ENCODE results near the gene ITPKB.

The ITPKB gene

GRCh38 chr1:226733304-226733703 is 5.8 kb downstream of the ITPKB start:
- H3K4me1 Mint-ChIP-seq, result peaks cover 18% of the 10 kb centered on the region
- H3K36me3 Mint-ChIP-seq (ENCODE audit: low read depth), result peaks cover 35% of the 10 kb centered on the region
- TF ChIP-seq CTCF (IDR thresholded peaks at IDR 0.05; ENCODE audit: unreplicated experiment in 3 of 3), result no peak
- peak overlapping the region in 1 of 3 experiments; percentile 7 for H3K4me3 Mint-ChIP-seq
- H3K27me3 Mint-ChIP-seq (ENCODE audit: low read depth), result peaks cover 9% of the 10 kb centered on the region
- no peaks in the 10 kb centered on the region for H3K9me3 Mint-ChIP-seq
- H3K27ac Mint-ChIP-seq, result peak overlapping the region in 2 of 3 experiments; percentile 1 to 71

- no peaks in the 10 kb centered on the region for H3K9me3 Mint-ChIP-seq
- peaks cover 6% of the 10 kb centered on the region for H3K27me3 Mint-ChIP-seq (ENCODE audit: low read depth)
- peak overlapping the region in 2 of 3 experiments; percentile 1 to 71 for H3K27ac Mint-ChIP-seq
- peaks cover 35% of the 10 kb centered on the region for H3K36me3 Mint-ChIP-seq (ENCODE audit: low read depth)
- peak overlapping the region; percentile 9 to 46 (median 12) for H3K4me3 Mint-ChIP-seq
- no peak for TF ChIP-seq CTCF (IDR thresholded peaks at IDR 0.05; ENCODE audit: unreplicated experiment in 3 of 3)
- peaks cover 18% of the 10 kb centered on the region for H3K4me1 Mint-ChIP-seq
Measured at GRCh38 chr1:226732856-226733291, 6.2 kb downstream of the ITPKB start.

GRCh38 chr1:226731257-226731893 is 7.7 kb downstream of the ITPKB start:
- Mint-ChIP-seq H3K9me3 (no peaks in the 10 kb centered on the region), H3K27ac (peak overlapping the region in 1 of 3 experiments; percentile 48)

GRCh38 chr1:226730836-226731235 is 8.2 kb downstream of the ITPKB start:
- H3K4me1 Mint-ChIP-seq, result peaks cover 27% of the 10 kb centered on the region
- H3K27ac Mint-ChIP-seq, result no peak overlapping the region
- no peaks in the 10 kb centered on the region for H3K9me3 Mint-ChIP-seq

More at GRCh38 chr1:226731257-226731893, 7.7 kb downstream of the ITPKB start:
- H3K27me3 Mint-ChIP-seq (ENCODE audit: low read depth), result peaks cover 3% of the 10 kb centered on the region
- H3K36me3 Mint-ChIP-seq (ENCODE audit: low read depth), result peaks cover 35% of the 10 kb centered on the region
- TF ChIP-seq CTCF (IDR thresholded peaks at IDR 0.05; ENCODE audit: unreplicated experiment in 3 of 3), result no peak
- peaks cover 27% of the 10 kb centered on the region for H3K4me1 Mint-ChIP-seq
- H3K4me3 Mint-ChIP-seq, result peak overlapping the region in 1 of 3 experiments; percentile 13

GRCh38 chr1:226730071-226730470 is 9.0 kb downstream of the ITPKB start:
- no peak overlapping the region for H3K27ac Mint-ChIP-seq
- peaks cover 28% of the 10 kb centered on the region for H3K4me1 Mint-ChIP-seq
- no peak overlapping the region for H3K4me3 Mint-ChIP-seq
- no peaks in the 10 kb centered on the region for H3K9me3 Mint-ChIP-seq
- TF ChIP-seq CTCF (IDR thresholded peaks at IDR 0.05; ENCODE audit: unreplicated experiment in 3 of 3), result no peak
- H3K36me3 Mint-ChIP-seq (ENCODE audit: low read depth), result peaks cover 37% of the 10 kb centered on the region
- H3K27me3 Mint-ChIP-seq (ENCODE audit: low read depth), result no peaks in the 10 kb centered on the region

More at GRCh38 chr1:226730836-226731235, 8.2 kb downstream of the ITPKB start:
- Mint-ChIP-seq H3K36me3 (ENCODE audit: low read depth) (peaks cover 37% of the 10 kb centered on the region), H3K4me3 (no peak overlapping the region), H3K27me3 (ENCODE audit: low read depth) (no peaks in the 10 kb centered on the region)
- TF ChIP-seq CTCF (IDR thresholded peaks at IDR 0.05; ENCODE audit: unreplicated experiment in 3 of 3), result no peak

DNA sequence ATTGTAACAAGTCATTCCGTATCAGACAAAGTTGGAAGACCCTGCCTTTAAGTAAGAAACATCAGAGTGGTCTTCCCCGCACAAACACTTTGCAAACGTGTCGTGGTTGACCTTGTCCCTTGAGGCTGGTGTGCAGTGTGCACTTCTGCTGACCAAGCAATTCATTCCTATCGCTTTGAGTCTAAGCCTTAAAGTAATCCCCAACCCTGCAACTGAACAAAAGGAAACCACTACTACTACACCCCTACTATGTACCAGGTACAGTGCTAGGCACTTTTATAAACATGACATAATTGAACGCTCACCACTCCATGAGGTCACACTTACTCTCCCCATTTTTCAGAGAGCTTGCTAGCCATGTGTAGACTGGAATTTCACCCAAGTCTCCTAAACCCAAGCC is 10.6 kb downstream of the ITPKB start:
- Mint-ChIP-seq H3K9me3 (no peaks in the 10 kb centered on the region), H3K4me1 (peaks cover 38% of the 10 kb centered on the region), H3K27ac (peak overlapping the region in 1 of 3 experiments; percentile 56), H3K36me3 (ENCODE audit: low read depth) (peaks cover 28% of the 10 kb centered on the region), H3K27me3 (ENCODE audit: low read depth) (no peaks in the 10 kb centered on the region), H3K4me3 (no peak overlapping the region)
- TF ChIP-seq CTCF (IDR thresholded peaks at IDR 0.05; ENCODE audit: unreplicated experiment in 3 of 3), result no peak
